B cell (primary cell): ENCODE measurements around the gene PREX1. TPM values are rescaled to one million over a fixed set of nuclear protein-coding genes. Genes with fewer than 3 reads are reported as not detected.

ENCODE experiments used
- ATAC-seq: fragments of 200-7000 bp; cut with Tn5 transposase; one replicate; pipeline ENCODE4 v1.10.0; 2021; ENCODE audit warnings: low read depth, mild to moderate bottlenecking, moderate number of reproducible peaks, moderate library complexity
- CTCF ChIA-PET: fragments of 350-600 bp; sonication (Branson Sonifier 250); formaldehyde crosslinking; loops from one replicate; lab custom pipeline; 2021; ENCODE audit warnings: antibody characterized with exemption, inconsistent platforms; lab: Charles Lee
- POLR2A ChIA-PET: fragments of 350-600 bp; sonication (Branson Sonifier 250); formaldehyde crosslinking; loops from one replicate; lab custom pipeline; 2021; ENCODE audit warnings: antibody characterized with exemption; lab: Charles Lee
- DNase-seq: peaks from one replicate; pipeline ENCODE4 v3.0.0; 2013
- H2AFZ ChIP-seq: 2 replicates; pipeline ENCODE4 v1.6.1; 2012; ENCODE audit warnings: mild to moderate bottlenecking, low read depth, low read length; ENCODE audit not compliant: insufficient read depth, poor library complexity, severe bottlenecking
- H3K27ac ChIP-seq, 2 donors: 1 replicate in 1 of 2; 2 replicates in 1 of 2; pipeline ENCODE4 v1.5.1; 2012 to 2013; ENCODE audit warnings: low read length in 2 of 2, mild to moderate bottlenecking in 2 of 2, moderate library complexity in 1 of 2
- H3K27me3 ChIP-seq, 4 experiments: fragments of 200-600 bp in 1 of 4; sonication (generic) in 1 of 4; replicated peaks in 1 of 4; 1 replicate in 2 of 4; 2 replicates in 2 of 4; pipeline versions ENCODE4 v1.6.1 to v1.7.0; 2013 to 2016; ENCODE audit warnings: low read length in 3 of 4, mild to moderate bottlenecking in 2 of 4, mixed read lengths in 1 of 4, moderate library complexity in 1 of 4; ENCODE audit not compliant: insufficient read depth in 4 of 4, control insufficient read depth in 3 of 4; ENCODE audit errors: control extremely low read depth in 1 of 4
- H3K36me3 ChIP-seq, 2 experiments: replicated peaks in 1 of 2; 1 replicate in 1 of 2; 2 replicates in 1 of 2; pipeline versions ENCODE4 v1.6.1 to v1.7.1; 2013; ENCODE audit warnings: low read length in 1 of 2; ENCODE audit not compliant: insufficient read depth in 2 of 2, control insufficient read depth in 1 of 2; ENCODE audit errors: control extremely low read depth in 1 of 2, extremely low read depth in 1 of 2
- H3K4me1 ChIP-seq, 2 donors: fragments of 200-600 bp in 1 of 2; sonication (generic) in 1 of 2; 1 replicate in 1 of 2; 2 replicates in 1 of 2; pipeline versions ENCODE4 v1.5.1 to v1.6.1; 2013 to 2017; ENCODE audit warnings: low read length in 2 of 2; ENCODE audit not compliant: control insufficient read depth in 2 of 2, insufficient read depth in 2 of 2
- H3K4me2 ChIP-seq: replicated peaks from 2 replicates; pipeline ENCODE3; 2012; ENCODE audit warnings: mild to moderate bottlenecking, low read depth, low read length; ENCODE audit not compliant: poor library complexity, severe bottlenecking
- H3K4me3 ChIP-seq, 5 experiments: fragments of 200-600 bp in 1 of 5; sonication (generic) in 1 of 5; 1 replicate in 3 of 5; 2 replicates in 2 of 5; pipeline versions ENCODE4 v1.5.1 to v1.7.0; 2011 to 2016; ENCODE audit warnings: low read length in 4 of 5, mild to moderate bottlenecking in 4 of 5, low read depth in 2 of 5, control low read depth in 1 of 5, moderate library complexity in 1 of 5; ENCODE audit not compliant: insufficient read depth in 1 of 5; ENCODE audit errors: control extremely low read depth in 1 of 5, extremely low read depth in 1 of 5
- H3K79me2 ChIP-seq: fragments of 200-600 bp; sonication (generic); one replicate; pipeline ENCODE4 v1.6.0; 2016; ENCODE audit warnings: low read length; ENCODE audit not compliant: control insufficient read depth, insufficient read depth
- H3K9ac ChIP-seq: fragments of 200-600 bp; sonication (generic); 2 replicates; pipeline ENCODE4 v1.6.1; 2017; ENCODE audit warnings: mild to moderate bottlenecking, low read length, moderate library complexity
- H3K9me3 ChIP-seq, 3 donors: one replicate each; pipeline versions ENCODE4 v1.6.1 to v1.7.1; 2013; ENCODE audit warnings: low read length in 2 of 3; ENCODE audit not compliant: control insufficient read depth in 2 of 3, insufficient read depth in 1 of 3; ENCODE audit errors: control extremely low read depth in 1 of 3
- H4K20me1 ChIP-seq: 2 replicates; pipeline ENCODE4 v1.6.0; 2012; ENCODE audit warnings: mild to moderate bottlenecking, low read length; ENCODE audit not compliant: insufficient read depth, control insufficient read depth, poor library complexity, severe bottlenecking
- H3K27ac Mint-ChIP-seq: one replicate; pipeline ENCODE4 v1.8.0; 2021; ENCODE audit warnings: mixed read lengths
- H3K27me3 Mint-ChIP-seq: one replicate; pipeline ENCODE4 v1.8.0; 2021; ENCODE audit warnings: mixed read lengths
- H3K4me1 Mint-ChIP-seq: one replicate; pipeline ENCODE4 v1.8.0; 2021; ENCODE audit warnings: mixed read lengths
- H3K4me3 Mint-ChIP-seq: one replicate; pipeline ENCODE4 v1.8.0; 2021; ENCODE audit warnings: mixed read lengths
- H3K9me3 Mint-ChIP-seq: one replicate; pipeline ENCODE4 v1.8.0; 2022; ENCODE audit warnings: mixed read lengths; ENCODE audit not compliant: insufficient read depth
- EZH2 ChIP-seq: IDR thresholded peaks from 2 replicates; pipeline ENCODE4 v1.6.1; 2012; ENCODE audit warnings: borderline replicate concordance, low read depth, mild to moderate bottlenecking, moderate library complexity, low read length; ENCODE audit not compliant: insufficient read depth, poor library complexity, severe bottlenecking
- WGBS: methylation state at CpG from one replicate; pipeline ENCODE4 v1.1.5; 2013; ENCODE audit warnings: missing lambda C conversion rate; ENCODE audit not compliant: insufficient coverage; 5-methylcytosine and 5-hydroxymethylcytosine counted together
- intact Hi-C: fragments of 100-400 bp; cut with micrococcal nuclease; formaldehyde crosslinking; loops from one replicate; pipeline ENCODE4 v1.10.0; 2022
- polyA plus RNA-seq: library from polyadenylated mRNA; depleted of rRNA; stranded (reverse); fragments of >200 nt; gene quantifications from 2 replicates; pipeline ENCODE4 v1.2.3, GENCODE V29; 2012
- total RNA-seq, 2 donors: library from RNA; stranded (reverse); fragments of 120-200 nt in 1 of 2; gene quantifications; 1 replicate in 1 of 2; 2 replicates in 1 of 2; pipeline versions ENCODE4 v1.2.3 to v1.2.4, GENCODE V29; 2013 to 2022
- TF ChIP-seq, protein P1 (sequence below): fragments of 200-600 bp; IDR thresholded peaks from one replicate; pipeline ENCODE4 v1.8.0; 2022; ENCODE audit warnings: antibody characterized with exemption, mild to moderate bottlenecking

Gene PREX1
- total and polyA plus RNA-seq, 2 donors (not counting 1 experiment from before 2014, with no cell fraction given): 79.1 to 99.4 TPM

DNA sequence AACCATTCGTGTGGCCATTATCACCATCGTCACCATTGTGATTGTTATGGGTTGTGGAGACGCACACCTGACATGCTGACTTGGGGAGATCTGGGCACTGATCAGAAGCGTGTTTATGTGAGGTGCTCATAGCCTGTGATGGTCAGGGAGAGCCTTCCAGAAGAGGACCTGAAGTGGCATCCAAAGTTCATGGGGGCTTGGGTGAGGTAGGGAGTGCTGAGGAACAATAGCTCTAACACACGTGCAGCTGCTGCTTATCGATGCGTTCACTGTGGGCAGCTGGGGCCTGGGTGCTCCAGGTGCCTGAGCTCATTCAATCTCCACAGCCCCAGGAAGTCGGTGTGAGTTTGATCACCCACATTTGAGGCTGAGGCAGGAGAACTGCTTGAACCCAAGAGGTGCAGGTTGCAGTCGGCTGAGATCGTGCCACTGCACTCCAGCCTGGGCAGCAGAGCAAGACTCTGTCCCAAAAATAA is 227.3 kb downstream of the PREX1 start:
- WGBS: 58% methylated on average over 10 of the region's 10 CpGs
- Histone ChIP-seq H3K27ac (no peak overlapping the region), H3K9me3 (peaks cover 0 to 5% (median 0%) of the 10 kb centered on the region in 3 donors), H2AFZ (no peak overlapping the region), H3K79me2 (no peaks in the 10 kb centered on the region), H3K4me2 (no peak overlapping the region), H3K4me3 (no peak overlapping the region), H4K20me1 (no peaks in the 10 kb centered on the region), H3K9ac (no peak overlapping the region), H3K27me3 (peaks cover 0 to 4% (median 0%) of the 10 kb centered on the region in 4 experiments), H3K4me1 (no peaks in the 10 kb centered on the region), H3K36me3 (no peaks in the 10 kb centered on the region)
- ATAC-seq (no peak), DNase-seq (no peak)
- Mint-ChIP-seq H3K9me3 (no peaks in the 10 kb centered on the region), H3K27ac (no peak overlapping the region), H3K4me3 (no peak overlapping the region), H3K4me1 (peaks cover 3% of the 10 kb centered on the region), H3K27me3 (peaks cover 21% of the 10 kb centered on the region)
- CTCF ChIA-PET: interaction anchor here (0.6 kb wide), 1 partner anchor 11 kb away, joined by 3 read pairs; no protein-coding TSS in a partner anchor
- POLR2A ChIA-PET: no interaction called here
- intact Hi-C loops: no loop called here
- TF ChIP-seq, protein P1, sequence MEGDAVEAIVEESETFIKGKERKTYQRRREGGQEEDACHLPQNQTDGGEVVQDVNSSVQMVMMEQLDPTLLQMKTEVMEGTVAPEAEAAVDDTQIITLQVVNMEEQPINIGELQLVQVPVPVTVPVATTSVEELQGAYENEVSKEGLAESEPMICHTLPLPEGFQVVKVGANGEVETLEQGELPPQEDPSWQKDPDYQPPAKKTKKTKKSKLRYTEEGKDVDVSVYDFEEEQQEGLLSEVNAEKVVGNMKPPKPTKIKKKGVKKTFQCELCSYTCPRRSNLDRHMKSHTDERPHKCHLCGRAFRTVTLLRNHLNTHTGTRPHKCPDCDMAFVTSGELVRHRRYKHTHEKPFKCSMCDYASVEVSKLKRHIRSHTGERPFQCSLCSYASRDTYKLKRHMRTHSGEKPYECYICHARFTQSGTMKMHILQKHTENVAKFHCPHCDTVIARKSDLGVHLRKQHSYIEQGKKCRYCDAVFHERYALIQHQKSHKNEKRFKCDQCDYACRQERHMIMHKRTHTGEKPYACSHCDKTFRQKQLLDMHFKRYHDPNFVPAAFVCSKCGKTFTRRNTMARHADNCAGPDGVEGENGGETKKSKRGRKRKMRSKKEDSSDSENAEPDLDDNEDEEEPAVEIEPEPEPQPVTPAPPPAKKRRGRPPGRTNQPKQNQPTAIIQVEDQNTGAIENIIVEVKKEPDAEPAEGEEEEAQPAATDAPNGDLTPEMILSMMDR: no peak
- TF ChIP-seq EZH2: no peak

DNA sequence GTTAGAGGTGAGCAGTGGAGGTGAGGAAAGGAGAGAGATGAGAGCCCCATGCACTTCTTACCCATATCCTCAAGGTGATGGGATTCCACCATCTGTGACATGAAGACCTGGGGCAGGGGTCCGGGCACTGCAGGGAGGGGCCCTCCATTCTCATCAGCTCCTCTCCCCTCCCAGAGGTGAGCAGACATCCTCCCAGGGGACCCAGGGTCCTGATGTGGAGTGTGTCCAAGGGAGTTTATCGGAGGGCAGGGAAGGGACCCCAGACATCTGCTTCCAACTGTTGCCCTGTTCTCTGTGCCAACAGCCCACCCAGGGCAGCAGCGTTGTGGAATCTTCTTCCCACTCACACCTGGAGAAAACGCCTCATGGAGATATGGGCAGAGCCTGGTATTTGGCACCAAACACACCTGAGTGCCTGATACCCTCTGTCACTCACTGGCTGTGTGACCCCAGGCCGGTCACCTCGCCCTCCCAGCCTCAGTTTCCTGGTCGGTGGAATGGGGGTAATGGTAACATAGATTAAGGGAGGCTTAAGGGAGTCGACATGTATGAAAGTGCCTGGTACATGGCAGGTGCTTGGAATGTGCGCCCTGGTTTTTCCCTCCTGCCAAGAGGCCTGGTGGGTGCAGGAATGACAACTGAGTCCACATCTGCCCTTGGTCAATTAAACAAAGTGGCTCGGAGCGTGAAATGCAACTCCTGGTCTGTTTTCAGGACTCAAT is 227.9 kb downstream of the PREX1 start:
- CTCF ChIA-PET: interaction anchor here (0.6 kb wide), 1 partner anchor 12 kb away, joined by 3 read pairs; no protein-coding TSS in a partner anchor
- intact Hi-C loops: no loop called here
- no peak overlapping the region for H3K4me3 ChIP-seq

More for the DNA sequence above, 227.9 kb downstream of the PREX1 start:
- no peaks in the 10 kb centered on the region for H3K4me1 ChIP-seq
- Mint-ChIP-seq H3K27me3 (peaks cover 20% of the 10 kb centered on the region), H3K27ac (no peak overlapping the region), H3K4me3 (no peak overlapping the region), H3K9me3 (no peaks in the 10 kb centered on the region), H3K4me1 (peaks cover 3% of the 10 kb centered on the region)
- peaks cover 0 to 4% (median 0%) of the 10 kb centered on the region in 4 experiments for H3K27me3 ChIP-seq
- H3K36me3 ChIP-seq: no peaks in the 10 kb centered on the region
- no peak for DNase-seq
- POLR2A ChIA-PET: no interaction called here
- no peak for ATAC-seq
- WGBS: 95% methylated on average over 6 of the region's 11 CpGs
- no peak overlapping the region for H2AFZ ChIP-seq
- no peaks in the 10 kb centered on the region for H4K20me1 ChIP-seq
- no peak overlapping the region for H3K27ac ChIP-seq
- H3K9ac ChIP-seq: no peak overlapping the region
- TF ChIP-seq EZH2: no peak
- TF ChIP-seq, protein P1: no peak
- no peaks in the 10 kb centered on the region for H3K79me2 ChIP-seq
- H3K9me3 ChIP-seq: peaks cover 0 to 5% (median 0%) of the 10 kb centered on the region in 3 donors
- H3K4me2 ChIP-seq: no peak overlapping the region
